SJSA1 (cell line): ENCODE results near the gene CMBL. TPM values are rescaled to one million over a fixed set of nuclear protein-coding genes. Genes with fewer than 3 reads are reported as not detected.
"Not testable (repeated sequence)": the region's sequence is repeated elsewhere in the genome, so short reads cannot be mapped to it uniquely, and the experiment has no call there.

Experiments
- DNase-seq, 2 experiments: peaks; one replicate each; pipeline ENCODE4 v3.0.0-alpha.2; 2015 to 2020; ENCODE audit warnings: low spot score in 2 of 2, low read depth in 1 of 2
- H3K27ac ChIP-seq: fragments of 250-450 bp; sonication (Bioruptor Pico); 2 replicates; pipeline ENCODE4 v1.5.1; 2020; ENCODE audit warnings: mild to moderate bottlenecking, moderate library complexity
- H3K27me3 ChIP-seq: fragments of 250-450 bp; sonication (Bioruptor Pico); replicated peaks from 2 replicates; pipeline ENCODE4 v1.5.1; 2020; ENCODE audit warnings: mild to moderate bottlenecking, moderate library complexity
- H3K36me3 ChIP-seq: fragments of 250-450 bp; sonication (Bioruptor Pico); 2 replicates; pipeline ENCODE4 v1.5.1; 2020; ENCODE audit warnings: mild to moderate bottlenecking
- H3K4me1 ChIP-seq: fragments of 250-450 bp; sonication (Bioruptor Pico); replicated peaks from 2 replicates; pipeline ENCODE4 v1.6.1; 2021; ENCODE audit warnings: mild to moderate bottlenecking
- H3K4me3 ChIP-seq: fragments of 250-450 bp; sonication (Bioruptor Pico); 2 replicates; pipeline ENCODE4 v1.5.1; 2020; ENCODE audit warnings: mild to moderate bottlenecking
- H3K9me3 ChIP-seq: fragments of 250-450 bp; sonication (Bioruptor Pico); replicated peaks from 2 replicates; pipeline ENCODE4 v1.5.1; 2020; ENCODE audit warnings: mild to moderate bottlenecking
- total RNA-seq: library from RNA; depleted of rRNA; stranded (reverse); fragments of >200 nt; shearing (Covaris generic); gene quantifications from 2 replicates; pipeline ENCODE4 v1.2.3, GENCODE V29; 2014

Gene CMBL
- total RNA-seq, 1 experiment from 2014 or later = 1.4 TPM

DNA sequence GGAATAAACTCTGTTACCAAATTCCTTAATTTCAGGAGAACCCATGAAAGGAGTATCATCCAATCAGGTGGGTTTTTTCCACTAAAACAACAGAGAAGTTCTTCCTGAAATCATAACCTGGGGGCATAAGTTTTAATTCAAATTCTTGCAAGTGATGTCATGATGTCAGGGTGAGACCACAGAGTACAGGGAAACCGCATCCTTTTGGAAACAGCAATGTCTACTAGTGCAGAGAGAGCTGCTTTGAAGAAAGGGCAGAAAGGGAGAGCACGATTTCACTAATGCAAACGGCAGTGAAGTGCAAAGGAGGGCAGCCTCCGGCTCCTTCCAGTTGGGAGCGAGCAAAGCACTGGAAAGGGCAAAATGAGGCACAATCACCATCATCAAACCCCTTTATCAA is 20.6 kb upstream of the CMBL start:
- peak in 1 of 2 experiments; percentile 31 for DNase-seq
- no peak overlapping the region for H3K4me3 ChIP-seq

GRCh38 chr5:10324518-10325370 is 17.0 kb upstream of the CMBL start:
- Histone ChIP-seq H3K4me1 (no peaks in the 10 kb centered on the region; the same call in 1 of the 2 replicates), H3K4me3 (no peak overlapping the region), H3K27me3 (no peaks in the 10 kb centered on the region; the same call in 1 of the 2 replicates), H3K36me3 (no peaks in the 10 kb centered on the region), H3K27ac (no peak overlapping the region), H3K9me3 (no peaks in the 10 kb centered on the region)
- no peak for DNase-seq

More for the DNA sequence above, 20.6 kb upstream of the CMBL start:
- H3K27me3 ChIP-seq = no peaks in the 10 kb centered on the region; the same call in 1 of the 2 replicates
- no peak overlapping the region for H3K27ac ChIP-seq
- no peaks in the 10 kb centered on the region for H3K9me3 ChIP-seq
- no peaks in the 10 kb centered on the region for H3K36me3 ChIP-seq
- peaks cover 6% of the 10 kb centered on the region for H3K4me1 ChIP-seq

DNA sequence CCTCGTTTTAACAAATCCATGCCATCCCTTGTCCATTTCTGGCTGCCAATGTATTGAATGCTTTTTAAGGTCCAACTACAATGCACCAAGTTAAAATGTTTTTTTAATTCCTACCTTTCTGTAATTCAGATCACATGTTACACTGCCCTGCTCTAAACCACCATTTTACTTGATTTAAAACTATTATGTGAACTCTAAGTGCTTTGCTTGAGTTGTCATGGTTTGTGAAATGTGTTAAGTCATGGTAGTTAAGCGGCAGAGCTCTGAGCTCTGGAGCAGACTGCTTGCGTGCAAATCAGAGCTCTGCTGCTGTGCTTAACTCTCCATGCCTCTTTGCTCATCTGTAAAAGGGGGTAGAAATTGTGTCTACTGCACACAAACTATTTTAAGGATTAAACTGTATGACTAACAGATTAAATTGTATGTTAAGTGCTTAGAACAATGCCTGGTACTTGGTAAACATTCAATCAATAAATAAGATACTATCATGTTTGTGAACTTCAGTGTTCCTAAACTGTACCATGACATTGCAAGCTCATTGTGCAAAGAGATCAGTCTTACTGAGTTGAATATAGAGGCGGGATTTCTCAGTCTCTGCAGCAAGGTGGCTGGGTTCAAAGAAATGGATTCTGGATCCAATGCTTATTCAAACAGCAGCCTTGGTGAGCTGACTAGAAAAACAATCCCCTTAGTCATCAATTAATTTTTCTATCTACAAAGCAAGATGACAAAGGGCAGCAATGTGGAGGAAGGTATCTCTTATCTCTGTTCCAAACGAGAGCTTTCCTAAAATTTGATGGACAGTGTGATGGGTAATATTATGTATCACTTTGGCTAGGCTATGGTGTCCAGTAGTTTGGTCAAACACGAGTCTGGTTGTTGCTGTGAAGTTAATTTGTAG is 16.1 kb upstream of the CMBL start:
- Histone ChIP-seq H3K4me3 (no peak overlapping the region), H3K36me3 (no peaks in the 10 kb centered on the region), H3K9me3 (no peaks in the 10 kb centered on the region), H3K27ac (no peak overlapping the region), H3K4me1 (no peaks in the 10 kb centered on the region), H3K27me3 (no peaks in the 10 kb centered on the region)
- DNase-seq = no peak

GRCh38 chr5:10321882-10322281 is 14.2 kb upstream of the CMBL start:
- no peaks in the 10 kb centered on the region for H3K9me3 ChIP-seq

DNA sequence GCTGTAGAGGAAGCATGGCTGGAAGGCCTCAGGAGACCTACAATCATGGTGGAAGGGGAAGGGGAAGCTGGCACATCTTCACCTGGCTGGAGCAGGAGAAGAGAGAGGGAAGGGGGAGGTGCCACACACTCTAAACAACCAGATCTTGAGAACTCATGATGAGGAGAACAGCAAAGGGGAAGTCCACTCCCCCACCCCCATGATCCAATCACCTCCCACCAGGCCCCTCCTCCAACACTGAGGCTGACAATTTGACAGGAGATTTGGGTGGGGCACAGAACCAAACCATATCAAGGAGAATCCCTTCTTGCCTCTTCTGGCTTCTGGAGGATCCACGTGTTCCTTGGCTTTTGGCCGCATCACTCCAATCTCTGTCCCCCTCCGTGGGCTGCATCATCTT is 13.1 kb upstream of the CMBL start:
- H3K27ac ChIP-seq = no peak overlapping the region
- no peaks in the 10 kb centered on the region for H3K4me1 ChIP-seq
- H3K4me3 ChIP-seq = no peak overlapping the region
- no peak for DNase-seq
- no peaks in the 10 kb centered on the region for H3K27me3 ChIP-seq
- H3K9me3 ChIP-seq = no peaks in the 10 kb centered on the region
- H3K36me3 ChIP-seq = no peaks in the 10 kb centered on the region

More at GRCh38 chr5:10321882-10322281, 14.2 kb upstream of the CMBL start:
- Histone ChIP-seq H3K36me3 (no peaks in the 10 kb centered on the region), H3K27me3 (no peaks in the 10 kb centered on the region), H3K4me3 (no peak overlapping the region), H3K4me1 (no peaks in the 10 kb centered on the region), H3K27ac (no peak overlapping the region)
- no peak for DNase-seq

GRCh38 chr5:10319202-10319851 is 11.6 kb upstream of the CMBL start:
- no peak for DNase-seq
- no peaks in the 10 kb centered on the region for H3K4me1 ChIP-seq
- no peaks in the 10 kb centered on the region for H3K36me3 ChIP-seq
- no peaks in the 10 kb centered on the region for H3K9me3 ChIP-seq
- no peaks in the 10 kb centered on the region for H3K27me3 ChIP-seq
- H3K4me3 ChIP-seq = no peak overlapping the region
- no peak overlapping the region for H3K27ac ChIP-seq

DNA sequence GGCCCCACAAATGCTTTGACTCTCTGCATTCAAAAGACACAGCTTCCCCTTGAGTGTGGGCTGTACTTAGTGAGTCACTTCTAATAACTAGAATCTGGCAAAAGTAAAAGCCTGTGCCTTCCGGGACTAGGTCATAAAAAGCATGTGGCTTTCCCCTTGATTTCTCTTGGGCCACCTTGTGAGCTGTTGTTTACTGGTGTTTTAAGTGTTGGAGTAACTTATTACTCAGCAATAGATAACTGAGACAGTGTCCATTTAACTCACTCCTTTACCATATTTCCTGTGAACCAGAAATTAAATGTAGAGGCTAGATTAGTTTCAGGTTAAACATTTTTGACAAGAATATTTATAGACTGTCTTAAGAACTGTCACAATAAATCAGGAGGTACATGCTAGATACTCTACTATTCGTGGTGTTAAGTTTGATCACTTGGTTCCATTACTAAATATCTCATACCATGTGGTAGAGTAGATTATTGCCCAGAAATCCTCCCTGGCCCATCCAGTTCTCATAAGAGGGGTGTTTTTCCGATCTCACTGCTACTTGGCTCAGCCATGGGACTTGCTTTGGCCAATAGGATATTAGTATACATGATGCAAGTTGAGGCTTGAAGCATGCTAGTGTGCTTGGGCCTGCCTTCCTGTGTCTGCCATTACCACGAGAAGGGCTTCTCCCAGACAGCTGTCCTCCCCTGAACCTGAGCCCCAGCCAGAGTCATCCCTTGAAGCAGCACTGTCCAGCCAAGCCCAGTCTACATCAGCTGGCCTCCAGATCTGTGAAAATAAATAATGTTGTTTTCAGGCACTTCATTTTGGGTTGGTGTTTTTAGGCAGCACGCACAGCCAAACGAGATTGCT is 10.4 kb upstream of the CMBL start:
- peak in 1 of 2 experiments; percentile 55 for DNase-seq
- H3K36me3 ChIP-seq = no peaks in the 10 kb centered on the region
- no peaks in the 10 kb centered on the region for H3K4me1 ChIP-seq
- H3K27ac ChIP-seq = no peak overlapping the region
- H3K27me3 ChIP-seq = no peaks in the 10 kb centered on the region
- no peak overlapping the region for H3K4me3 ChIP-seq
- no peaks in the 10 kb centered on the region for H3K9me3 ChIP-seq

DNA sequence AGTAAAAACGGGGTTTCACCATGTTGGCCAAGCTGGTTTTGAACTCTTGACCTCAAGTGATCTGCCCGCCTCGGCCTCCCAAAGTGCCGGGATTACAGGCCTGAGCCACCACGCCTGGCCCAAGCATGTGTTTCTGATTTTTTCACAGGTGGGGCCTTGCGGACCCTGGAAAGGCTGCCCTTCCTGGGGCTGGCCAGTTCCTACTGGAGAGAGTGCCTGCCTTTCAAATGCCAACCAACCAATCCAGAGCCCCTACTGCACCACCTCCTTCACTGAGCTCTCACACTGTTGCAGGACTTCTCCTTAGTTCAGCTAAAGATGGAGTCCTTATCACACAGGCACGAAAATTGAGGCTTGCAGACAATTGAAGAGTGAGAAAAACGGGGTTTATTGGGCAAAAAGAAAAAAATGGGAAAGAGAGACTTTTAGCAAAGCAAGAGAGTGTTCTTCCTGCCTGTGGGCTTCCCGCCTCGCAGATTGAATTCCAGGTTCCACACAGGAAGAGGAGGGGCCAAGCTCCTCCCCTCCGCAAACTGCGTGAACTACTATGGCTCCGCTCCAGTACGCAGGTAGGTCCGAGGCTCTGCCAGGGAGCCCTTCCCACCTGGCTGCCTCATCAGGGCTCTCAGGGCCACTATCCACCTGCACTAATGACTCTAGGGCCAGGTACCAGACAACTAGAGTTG is 8.3 kb upstream of the CMBL start:
- Histone ChIP-seq H3K4me1 (no peaks in the 10 kb centered on the region; the same call in 1 of the 2 replicates), H3K4me3 (no peak overlapping the region), H3K27ac (no peak overlapping the region), H3K9me3 (no peaks in the 10 kb centered on the region), H3K27me3 (no peaks in the 10 kb centered on the region), H3K36me3 (no peaks in the 10 kb centered on the region)
- DNase-seq = no peak

- H3K9me3 ChIP-seq = no peaks in the 10 kb centered on the region
- H3K27me3 ChIP-seq = no peaks in the 10 kb centered on the region
- H3K36me3 ChIP-seq = no peaks in the 10 kb centered on the region
- H3K4me3 ChIP-seq = no peak overlapping the region
- peaks cover 5% of the 10 kb centered on the region for H3K4me1 ChIP-seq
- no peak for DNase-seq
- H3K27ac ChIP-seq = no peak overlapping the region
These were observed 7.5 kb upstream of the CMBL start for GRCh38 chr5:10315201-10315600.

GRCh38 chr5:10311595-10312425 is 4.1 kb upstream of the CMBL start:
- H3K27ac ChIP-seq = no peak overlapping the region
- H3K9me3 ChIP-seq = no peaks in the 10 kb centered on the region
- H3K27me3 ChIP-seq = no peaks in the 10 kb centered on the region
- no peak overlapping the region for H3K4me3 ChIP-seq
- peaks cover 8% of the 10 kb centered on the region for H3K4me1 ChIP-seq
- no peak for DNase-seq
- H3K36me3 ChIP-seq = no peaks in the 10 kb centered on the region

DNA sequence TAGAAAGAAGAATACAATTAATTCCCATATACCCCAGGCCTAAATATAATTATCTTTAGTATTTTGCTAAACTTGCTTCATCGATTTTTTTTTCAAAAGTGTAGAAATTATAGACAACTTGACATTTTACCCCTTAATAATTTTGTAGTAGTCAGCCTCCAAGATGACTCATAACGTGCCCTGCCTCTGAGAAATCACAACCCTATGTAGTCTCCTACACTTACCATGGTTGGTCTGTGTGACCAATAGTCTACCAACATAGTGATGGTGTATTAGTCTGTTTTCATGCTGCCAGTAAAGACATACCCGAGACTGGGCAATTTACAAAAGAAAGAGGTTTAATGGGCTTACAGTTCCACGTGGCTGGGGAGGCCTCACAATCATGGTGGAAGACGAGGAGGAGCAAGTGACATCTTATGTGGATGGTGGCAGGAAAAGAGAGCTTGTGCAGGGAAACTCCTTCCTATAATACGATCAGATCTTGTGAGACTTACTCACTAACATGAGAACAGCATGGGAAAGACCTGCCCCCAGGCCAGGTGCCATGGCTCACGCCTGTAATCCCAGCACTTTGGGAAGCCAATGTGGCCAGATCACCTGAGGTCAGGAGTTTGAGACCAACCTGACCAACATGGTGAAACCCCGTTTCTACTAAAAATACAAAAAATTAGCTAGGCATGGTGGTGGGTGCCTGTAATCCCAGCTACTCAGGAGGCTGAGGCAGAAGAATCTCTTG is 3.3 kb upstream of the CMBL start:
- H3K4me3 ChIP-seq, H3K4me1 ChIP-seq, H3K36me3 ChIP-seq, H3K27me3 ChIP-seq, DNase-seq, H3K9me3 ChIP-seq, H3K27ac ChIP-seq: not testable (repeated sequence)
